ENCODE data around the gene PDE4D.
"Not testable (repeated sequence)": the region's sequence is repeated elsewhere in the genome, so short reads cannot be mapped to it uniquely, and the experiment has no call there.

Gene PDE4D

DNA sequence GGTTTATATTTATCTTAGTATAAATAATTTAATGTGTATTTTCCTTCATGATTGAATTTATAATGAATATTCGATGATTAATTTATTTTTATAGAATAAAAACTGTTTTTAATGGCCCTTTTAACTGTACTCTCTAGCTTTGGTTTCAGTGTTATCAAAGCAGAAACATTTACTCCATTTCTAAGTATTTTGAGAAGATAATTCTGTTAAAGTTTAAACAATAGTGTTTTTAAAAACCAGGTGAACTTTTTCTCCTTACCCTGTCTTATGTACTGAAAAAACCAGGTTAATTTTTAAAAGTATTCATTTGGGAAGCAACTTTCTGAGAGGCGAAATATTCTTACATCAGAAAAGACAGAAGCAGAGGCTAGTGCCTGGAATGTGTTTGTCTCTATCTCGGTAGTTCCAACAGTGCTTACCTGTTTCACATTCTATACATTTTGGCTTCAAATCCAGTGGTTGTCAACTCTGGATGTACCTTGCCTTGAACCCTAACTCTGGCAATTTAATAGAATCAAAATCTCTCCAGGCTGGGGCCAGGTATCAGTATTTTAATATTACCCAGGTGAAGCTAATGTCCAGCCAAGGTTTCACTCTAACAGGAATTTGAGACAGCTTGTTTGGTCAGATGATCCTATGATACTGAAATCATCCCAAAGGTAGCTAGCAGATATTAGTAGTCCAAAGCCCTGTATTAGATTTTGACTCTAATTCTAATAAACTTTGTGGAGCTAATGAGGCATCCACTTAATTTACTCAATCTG, 434.4 kb downstream of the PDE4D start:
- no peak for DNase-seq

- no peak for DNase-seq
Observed at GRCh38 chr5:59458321-59458720, 435.2 kb downstream of the PDE4D start.

GRCh38 chr5:59449905-59450644, 443.5 kb downstream of the PDE4D start:
- no peak for DNase-seq

DNA sequence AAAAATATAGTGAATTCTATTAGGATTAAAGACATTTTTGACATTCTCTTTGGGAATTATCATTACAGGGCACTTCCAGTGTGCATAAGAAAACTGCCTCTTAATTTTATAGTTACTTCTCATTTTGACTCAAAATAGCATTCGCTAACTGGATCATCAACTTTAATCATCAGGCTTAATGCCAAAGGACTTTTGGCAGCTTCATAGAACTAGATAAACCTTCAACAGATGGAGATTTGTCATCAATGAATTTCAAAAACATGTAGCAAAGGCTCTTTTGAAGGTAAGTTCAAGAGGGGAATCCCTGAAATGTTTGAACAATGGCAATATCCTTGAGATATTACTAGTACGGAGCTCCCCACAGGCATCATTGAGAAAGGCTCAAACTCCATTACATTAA, 447.2 kb downstream of the PDE4D start:
- no peak for DNase-seq

- no peak for DNase-seq
Observed at GRCh38 chr5:59445741-59446140, 447.8 kb downstream of the PDE4D start.

- DNase-seq: no peak
Observed at GRCh38 chr5:59439303-59439702, 454.2 kb downstream of the PDE4D start.

GRCh38 chr5:59437176-59437575, 456.4 kb downstream of the PDE4D start:
- DNase-seq: no peak

DNA sequence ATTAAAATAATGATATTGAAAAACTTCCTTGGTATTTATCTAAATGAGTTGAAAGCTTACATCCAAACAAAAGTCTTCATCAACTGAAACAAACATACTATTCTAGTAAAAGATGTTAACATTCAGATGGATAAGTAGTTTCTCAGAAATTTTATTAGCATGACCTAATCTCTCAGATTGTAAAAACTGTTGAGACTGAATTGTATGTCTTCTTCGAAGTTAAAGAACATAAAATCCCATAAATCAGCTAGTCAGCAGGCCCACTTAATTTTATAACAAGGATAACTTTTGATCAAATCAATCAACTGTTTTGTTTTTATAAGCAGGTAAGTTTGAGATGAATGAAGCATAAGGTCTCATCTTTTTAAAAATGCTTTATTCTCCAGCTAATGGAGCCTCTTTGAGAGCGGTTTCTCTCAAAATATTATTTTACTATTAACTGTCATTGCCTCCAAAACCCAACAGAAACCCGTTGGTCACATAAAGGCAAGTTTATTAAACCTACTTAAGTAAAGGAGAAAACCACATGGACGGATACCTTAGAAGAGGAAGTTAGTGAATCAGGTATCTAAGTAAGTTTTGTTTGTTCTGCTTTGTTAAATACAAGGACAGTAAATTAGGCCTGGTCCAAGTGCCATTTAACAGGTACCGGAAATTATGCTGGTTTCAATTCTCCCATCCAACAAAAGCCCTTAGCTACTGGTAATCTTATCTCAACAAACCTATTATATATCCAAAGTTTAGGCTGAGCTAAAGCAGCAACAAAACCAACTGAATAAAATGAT, 457.0 kb downstream of the PDE4D start:
- DNase-seq: no peak

GRCh38 chr5:59433174-59433573, 460.4 kb downstream of the PDE4D start:
- no peak for DNase-seq

GRCh38 chr5:59430066-59430685, 463.4 kb downstream of the PDE4D start:
- no peak for DNase-seq

- DNase-seq: no peak
Observed at GRCh38 chr5:59428391-59428790, 465.1 kb downstream of the PDE4D start.

- no peak for DNase-seq
Observed at GRCh38 chr5:59424515-59424914, 469.0 kb downstream of the PDE4D start.

GRCh38 chr5:59423021-59423420, 470.5 kb downstream of the PDE4D start:
- DNase-seq: no peak

- no peak for DNase-seq
Observed at GRCh38 chr5:59421986-59422941, 471.3 kb downstream of the PDE4D start.

- no peak for DNase-seq
Observed at GRCh38 chr5:59420596-59420995, 472.9 kb downstream of the PDE4D start.

GRCh38 chr5:59418808-59419207, 474.7 kb downstream of the PDE4D start:
- no peak for DNase-seq

- DNase-seq: no peak
Observed at GRCh38 chr5:59416451-59416850, 477.1 kb downstream of the PDE4D start.

DNA sequence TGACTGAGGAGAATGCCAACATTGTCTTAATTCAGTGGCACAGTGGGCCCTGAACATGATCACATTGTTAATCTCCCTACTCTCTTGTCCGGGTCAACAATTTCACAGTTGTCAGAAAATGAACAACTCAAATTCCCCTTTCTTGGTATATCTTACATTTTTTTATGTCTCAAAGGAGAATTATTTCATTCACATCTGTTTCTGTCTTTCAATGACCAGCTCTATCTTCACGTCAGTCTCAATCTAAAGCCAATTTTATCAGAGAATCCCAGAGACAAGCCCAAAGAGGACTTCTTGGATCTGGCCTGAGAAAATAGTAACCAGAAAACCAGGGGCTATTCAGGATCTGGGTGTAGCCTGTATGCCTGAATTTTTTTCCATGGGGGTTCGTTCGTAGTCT, 477.5 kb downstream of the PDE4D start:
- no peak for DNase-seq

- DNase-seq: no peak
Observed at GRCh38 chr5:59412428-59412827, 481.1 kb downstream of the PDE4D start.

DNA sequence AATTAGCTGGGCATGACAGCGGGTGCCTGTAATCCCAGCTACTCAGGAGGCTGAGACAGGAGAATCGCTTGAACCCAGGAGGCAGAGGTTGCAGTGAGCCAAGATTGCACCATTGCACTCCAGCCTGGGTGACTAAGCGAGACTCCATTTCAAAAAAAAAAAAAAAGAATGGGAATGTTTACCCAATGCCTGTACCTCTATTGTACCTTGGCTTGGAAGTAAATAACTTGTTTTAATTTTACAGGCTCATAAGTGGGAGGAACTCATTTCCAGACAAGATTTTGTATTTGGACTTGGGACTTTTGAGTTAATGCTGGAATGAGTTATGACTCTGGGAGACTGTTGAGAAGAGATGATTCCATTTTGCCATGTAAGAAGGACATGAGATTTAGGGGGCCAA, 484.5 kb downstream of the PDE4D start:
- DNase-seq: not testable (repeated sequence)

DNA sequence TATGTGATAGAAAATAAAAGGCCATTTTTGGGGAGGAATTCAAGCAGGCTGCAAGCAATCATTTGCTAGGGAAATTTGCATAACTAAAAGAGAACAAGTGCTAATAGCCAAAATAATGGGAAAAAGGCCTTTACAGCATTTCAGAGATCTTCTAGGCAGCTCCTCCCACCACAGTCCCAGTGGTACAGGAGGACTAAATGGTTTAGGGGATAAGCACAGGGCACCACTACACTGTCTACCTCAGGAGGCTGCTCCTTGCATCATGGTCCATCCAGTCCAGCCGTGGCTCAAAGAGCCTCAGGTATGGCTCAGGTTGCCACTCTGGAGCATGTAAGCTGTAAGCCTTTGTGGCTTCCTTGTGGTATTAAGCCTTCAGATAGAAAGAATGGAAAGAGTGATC, 485.6 kb downstream of the PDE4D start:
- no peak for DNase-seq

DNA sequence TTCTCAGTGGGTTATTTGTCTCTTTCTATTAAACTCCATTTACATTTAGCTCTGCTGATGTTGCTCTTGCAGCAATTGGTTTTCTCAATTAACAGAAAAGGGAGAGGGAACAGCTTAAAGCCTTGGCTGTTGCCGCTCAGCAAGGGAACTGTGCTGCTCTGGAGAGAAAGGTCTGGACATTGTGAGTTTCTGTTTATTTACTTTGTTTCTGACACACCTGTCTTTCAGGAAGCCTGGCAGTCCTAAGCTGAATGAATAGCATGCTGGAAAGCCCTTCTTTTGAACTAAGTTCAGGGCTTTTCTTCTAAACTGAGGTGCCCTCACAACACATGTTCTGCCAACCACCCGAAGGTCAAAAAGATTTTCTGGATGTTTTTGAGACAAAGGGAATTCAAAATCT, 491.9 kb downstream of the PDE4D start:
- DNase-seq: no peak

Data from activated T-cell treated with anti-CD3 and anti-CD28 coated beads, Interleukin-2, amount 50 U/mL, for 1 hour (primary cell).